GM11168 (cell line): ENCODE data around the gene BMF.
"Not testable (repeated sequence)": the region's sequence is repeated elsewhere in the genome, so short reads cannot be mapped to it uniquely, and the experiment has no call there.

ENCODE experiments used
- in situ Hi-C: fragments of 300-500 bp; cut with MboI; formaldehyde crosslinking; loops from one replicate; pipeline ENCODE4 v1.12.0; 2022; ENCODE audit warnings: low sequenced_read_pairs; ENCODE audit not compliant: unreplicated experiment

The BMF gene

DNA sequence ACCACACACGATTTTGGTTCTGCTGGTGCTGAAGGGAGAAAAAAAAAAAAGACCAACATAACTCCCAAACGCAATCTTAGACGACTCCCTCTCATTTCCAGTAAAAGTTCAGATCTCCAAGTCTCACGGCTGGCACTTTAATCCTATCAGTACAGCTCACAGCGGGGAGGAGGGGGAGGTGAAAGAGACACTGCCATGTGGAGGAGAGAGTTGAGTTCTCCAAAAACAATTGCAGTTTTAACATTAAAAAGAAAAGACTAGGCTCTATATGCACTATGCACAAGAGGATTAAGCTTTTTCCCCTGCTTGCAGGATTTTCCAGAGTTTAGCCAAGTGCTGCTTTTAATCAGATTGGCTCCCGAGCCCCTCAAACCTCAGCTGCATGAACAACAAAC is 16.8 kb downstream of the BMF start:
- in situ Hi-C loops, result loop anchor here (5.0 kb wide), 1 partner anchor 35 kb away; no protein-coding TSS in a partner anchor

DNA sequence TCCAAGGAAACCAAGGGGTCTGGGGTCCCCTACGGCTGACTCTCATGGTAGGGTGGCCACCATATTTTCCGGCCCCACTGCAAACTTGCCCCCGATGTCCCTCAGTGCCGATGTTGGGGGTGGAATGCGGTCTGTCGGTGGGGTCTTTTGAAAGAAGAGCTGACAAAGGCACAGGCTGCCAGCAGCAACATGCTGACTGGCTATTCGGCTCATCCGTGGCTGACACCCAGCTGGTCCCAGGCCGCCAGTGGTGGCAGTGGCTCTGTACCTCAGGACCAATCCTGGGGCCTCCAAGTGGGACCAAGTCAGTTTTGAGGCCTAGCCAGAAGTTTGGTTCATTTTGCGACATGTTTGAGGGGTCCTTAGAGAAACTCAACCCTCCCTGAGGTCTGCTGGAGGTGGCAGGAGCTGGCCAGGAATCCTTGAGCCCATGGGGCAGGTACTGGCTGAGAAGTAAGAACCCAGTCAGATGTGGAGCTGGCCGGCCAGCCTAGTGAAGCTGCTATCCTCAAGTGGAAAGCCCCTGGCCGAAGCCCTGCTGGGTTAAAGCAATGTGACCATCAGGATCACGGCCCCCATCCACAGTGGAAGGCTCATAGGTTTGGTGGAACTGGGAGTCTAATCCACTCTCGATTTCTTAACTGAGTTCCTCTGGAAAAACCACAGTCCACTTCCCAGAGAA is 17.8 kb downstream of the BMF start:
- in situ Hi-C loops, result loop anchor here (5.0 kb wide), 1 partner anchor 34 kb away; no protein-coding TSS in a partner anchor

DNA sequence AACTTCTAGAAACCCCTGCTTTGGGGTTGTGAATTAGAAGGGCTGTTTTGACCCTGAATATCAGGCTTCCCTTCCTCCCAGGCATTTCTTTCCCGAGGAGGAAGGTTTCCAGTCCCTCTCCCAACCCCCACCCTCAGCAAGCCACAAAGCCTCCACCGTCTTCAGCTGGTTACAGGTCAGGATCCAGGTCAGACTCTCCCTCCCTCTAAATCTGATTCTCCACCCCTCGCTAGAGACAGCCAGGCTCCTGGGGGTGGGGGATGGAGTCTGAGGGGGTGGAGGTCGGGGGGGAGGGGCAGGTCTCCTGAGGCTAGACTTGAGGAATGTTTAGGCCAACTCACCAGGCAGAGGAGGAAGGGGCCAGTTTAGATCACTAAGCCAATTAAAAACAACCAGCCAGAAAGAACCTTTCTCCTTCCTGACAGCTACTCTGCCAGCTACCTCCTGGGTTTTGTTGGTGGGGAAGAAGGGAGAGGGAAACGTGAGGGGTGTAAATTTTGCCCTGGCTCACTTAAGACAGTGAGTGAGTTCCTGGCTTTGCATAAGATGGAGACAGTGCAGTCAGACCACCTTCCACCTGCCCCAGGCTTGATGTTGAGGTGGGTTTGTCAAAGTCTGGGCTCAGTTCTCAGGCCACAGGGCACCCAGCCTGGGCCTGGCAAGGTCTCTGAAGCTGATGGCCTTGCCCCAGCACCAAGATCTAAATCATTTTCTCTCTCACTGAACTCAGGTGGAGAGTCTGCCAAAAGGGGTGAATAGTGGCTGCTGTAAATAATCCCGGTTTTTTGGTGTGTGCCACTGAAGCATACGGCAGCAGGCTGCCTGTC is 19.5 kb downstream of the BMF start:
- in situ Hi-C loops, result no loop called here

DNA sequence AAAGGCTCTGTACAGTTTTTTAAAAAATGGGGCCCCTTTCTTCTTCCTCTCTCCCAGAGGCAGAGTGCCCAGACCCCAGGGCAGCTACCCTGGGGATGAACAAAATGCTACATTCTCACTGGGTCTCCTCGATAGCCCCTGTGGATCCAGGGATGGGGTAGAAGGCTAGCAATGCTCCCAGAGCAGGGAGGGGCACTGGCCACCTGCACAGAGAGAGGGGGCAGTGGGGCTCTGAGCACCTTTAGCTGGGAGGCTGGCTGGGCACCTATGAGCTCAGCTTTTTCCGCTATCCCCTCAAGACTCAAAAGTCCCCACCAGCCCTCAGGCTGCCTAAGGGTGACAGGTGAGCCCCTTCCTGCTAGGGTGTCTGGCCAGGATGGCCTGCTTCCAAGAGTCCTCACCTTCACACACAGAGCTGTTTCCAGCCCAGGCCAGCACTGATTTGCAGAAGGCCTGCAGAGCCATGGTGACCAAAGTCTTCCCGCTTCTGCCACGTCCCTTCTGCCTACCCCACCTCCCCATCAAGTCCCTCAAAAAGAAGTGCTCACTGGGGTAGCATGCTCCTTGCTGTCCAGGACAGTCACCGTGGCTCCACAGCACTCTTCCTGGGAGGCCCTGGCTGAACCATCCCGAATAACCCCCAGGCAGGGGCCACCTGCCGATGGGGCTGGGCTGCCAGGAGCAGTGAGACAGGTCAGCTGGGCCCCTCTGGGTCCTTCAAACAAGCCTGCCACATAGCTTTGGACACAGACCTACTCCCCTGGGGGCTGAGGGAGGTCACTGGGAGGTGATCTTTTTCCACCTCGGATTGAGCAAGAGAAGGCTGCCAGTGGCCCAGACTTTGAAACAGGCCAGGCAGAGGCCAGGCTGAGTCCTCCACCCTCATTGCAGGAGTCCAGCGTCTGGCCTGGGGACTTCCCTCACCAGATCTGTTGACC is 20.4 kb downstream of the BMF start:
- in situ Hi-C loops, result no loop called here

DNA sequence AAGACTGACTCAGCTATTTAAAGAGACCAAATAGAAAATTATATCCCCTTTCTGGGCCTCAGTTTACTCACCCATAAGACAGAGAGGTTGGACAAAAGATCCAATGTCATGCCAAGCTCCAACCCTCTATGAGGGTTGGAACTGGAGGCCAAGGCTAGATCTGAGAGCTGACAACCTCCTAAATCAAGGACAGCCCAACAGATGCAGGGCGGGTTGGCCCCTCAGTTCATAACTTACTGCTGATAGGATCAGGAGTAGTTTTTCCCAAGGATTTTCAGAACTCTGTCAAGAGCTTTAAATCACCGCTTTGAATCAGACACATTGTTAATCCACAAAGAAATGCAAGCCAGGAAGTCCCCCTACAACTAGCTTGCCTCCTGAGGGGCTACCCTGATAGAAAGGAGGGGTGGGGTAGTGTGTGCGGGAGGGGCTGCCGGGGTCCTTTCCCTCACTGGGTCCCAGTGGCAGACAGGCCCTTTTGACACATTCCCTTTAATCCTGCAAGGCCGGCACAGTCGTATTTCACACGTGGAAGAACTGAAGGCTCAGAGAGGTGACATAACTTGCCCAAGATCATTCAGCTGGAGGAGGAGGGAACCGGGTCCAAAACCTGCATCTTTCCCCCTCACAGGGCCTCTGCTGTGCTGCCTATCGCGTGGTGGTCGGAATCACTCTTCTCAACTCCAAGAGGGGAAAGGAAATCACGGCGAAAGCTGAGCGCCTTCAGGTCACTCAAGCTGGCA is 21.4 kb downstream of the BMF start:
- in situ Hi-C loops, result no loop called here

DNA sequence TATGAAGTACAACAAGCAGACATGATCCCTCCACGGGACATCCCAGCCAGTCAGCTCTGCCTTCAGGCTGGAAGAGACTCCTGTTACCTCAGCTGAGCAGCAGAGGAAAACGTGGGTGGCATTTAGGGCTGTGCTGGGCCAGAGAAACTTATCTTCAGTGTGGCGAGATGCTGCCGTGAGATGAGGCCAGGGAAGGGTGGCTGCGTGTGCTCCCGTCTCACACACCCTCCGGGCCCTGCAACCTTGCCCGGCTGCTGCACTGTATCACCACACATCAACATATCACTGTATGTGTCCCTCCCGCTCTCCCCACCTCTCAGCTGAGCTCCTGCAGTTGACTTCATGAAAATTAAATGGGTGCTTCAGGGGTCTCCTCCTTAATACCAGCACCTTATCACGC is 23.4 kb downstream of the BMF start:
- in situ Hi-C loops, result no loop called here

DNA sequence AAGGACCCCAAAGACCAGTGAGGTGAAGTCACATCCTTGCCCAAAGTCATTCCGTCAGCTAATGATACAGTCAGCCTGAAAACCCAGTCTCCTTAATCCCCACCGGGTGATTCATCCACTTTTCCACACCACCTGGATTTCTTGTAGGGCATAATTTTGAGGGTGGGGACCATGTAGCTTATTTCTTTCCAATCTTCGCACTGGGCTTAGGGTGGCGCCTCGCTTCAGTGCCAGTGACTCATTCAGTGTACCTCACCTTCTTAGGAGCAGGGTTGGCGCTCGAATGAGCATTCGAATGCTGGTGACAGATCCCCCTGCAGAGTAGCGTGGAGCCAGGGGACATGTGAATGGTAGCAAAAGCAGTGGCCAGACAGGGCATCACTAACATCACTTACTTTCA is 24.0 kb downstream of the BMF start:
- in situ Hi-C loops, result no loop called here

DNA sequence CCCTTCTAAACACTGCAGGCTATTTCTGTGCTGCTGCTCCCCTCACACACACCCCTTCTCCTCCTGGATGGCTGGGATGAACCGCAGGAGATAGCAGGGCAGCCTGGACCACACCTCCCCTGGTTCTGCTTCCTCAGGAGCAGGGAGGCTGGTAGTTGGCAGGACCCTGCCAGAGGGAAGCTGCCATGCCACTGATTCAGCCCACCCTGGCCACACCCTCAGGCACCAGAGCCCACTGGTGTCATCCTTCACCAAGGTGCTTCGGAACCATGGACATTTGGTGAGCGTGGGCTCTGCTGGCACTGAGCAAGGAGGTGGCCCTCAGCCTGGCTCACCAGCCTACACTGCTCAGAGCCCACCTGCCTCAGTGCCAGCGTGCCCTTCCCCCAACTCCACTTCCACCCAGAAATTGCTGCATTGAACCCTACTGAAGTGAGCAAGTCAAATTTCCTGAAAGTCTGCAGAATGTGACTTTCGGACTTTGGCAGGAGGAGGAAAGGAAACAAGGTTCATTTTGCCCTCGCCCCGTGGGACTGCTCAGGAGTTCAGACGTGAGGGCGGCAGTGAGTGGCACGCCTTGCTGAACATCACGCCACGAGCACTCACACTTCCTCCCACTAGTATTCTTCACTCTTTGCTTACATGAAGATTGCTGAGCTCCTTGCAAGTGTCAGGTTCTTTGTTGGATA is 26.3 kb downstream of the BMF start:
- in situ Hi-C loops, result no loop called here

DNA sequence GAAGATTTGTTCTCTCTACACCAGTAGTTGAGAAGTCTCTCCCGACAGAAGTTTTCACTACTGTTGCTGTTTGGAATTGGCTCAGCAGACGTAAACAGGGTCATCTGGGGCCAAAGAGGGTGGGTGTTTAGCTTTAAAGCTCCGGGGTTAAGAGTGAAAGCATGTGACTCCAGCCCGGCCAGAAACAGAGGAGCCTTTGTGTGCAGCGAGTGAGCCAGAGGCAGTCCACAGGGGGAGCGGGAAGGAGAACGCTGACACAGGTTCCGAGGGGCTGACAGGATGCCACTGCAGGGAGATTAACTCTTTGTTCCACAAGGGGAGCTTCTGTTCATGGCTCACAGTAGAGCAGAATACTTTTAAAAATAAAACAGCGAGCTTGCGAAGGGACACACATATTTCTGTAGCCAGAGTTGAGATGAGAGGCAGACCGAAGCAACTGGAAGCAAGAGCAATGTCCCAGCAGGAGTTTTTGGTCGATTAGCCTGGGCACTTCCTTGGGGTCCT is 26.9 kb downstream of the BMF start:
- in situ Hi-C loops, result no loop called here

DNA sequence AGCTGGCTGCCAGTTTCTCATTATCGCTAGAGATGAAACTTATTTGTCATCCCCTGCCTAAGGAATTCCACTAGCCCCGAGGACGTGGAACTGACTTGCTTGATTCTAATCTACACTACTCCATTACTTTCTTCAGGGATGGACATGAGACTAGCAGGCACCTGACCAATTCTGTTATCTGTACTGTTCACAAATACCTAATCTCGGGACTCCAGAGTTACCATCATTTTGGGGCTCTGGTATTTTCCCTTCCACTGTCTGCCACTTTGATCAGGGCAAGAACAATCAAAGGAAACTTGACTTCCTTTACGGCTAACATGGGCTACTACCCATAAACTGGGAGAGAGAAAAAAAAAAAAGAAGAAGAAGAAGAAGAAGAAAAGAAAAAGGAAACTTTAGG is 27.8 kb downstream of the BMF start:
- in situ Hi-C loops, result no loop called here

DNA sequence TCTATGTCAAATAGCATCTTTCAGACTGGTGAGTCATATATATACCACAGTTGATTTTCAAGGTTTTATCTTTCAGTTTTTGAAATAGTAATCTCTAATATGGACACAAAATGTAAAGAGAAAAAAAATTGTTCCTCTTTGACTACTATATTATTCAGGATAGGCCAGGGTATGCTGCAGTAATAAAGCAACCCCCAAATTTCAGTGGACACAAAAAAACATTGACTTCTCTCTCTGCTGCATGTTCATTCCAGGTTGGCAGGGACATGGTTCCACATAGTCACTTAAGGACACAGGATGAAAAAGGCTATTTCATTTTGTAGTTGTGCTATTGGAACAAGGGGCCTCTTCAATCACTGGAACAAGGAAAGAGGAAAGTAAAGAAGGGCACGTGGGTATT is 28.6 kb downstream of the BMF start:
- in situ Hi-C loops, result no loop called here

DNA sequence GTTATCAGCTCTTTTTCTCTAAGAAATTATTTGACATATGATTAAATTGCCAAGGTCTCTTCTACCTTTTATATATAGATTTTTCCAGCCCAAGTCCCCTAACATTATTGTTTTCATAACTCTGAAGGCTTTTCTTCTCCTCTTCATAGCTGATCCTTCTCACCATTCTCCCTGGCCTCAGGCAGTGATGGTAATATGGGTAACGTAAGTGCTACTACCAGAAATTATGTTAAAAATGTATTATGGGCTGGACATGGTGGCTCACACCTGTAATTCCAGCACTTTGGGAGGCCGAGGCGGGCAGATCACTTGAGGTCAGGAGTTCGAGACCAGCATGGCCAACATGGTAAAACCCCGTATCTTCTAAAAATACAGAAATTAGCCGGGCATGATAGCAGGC is 29.2 kb downstream of the BMF start:
- in situ Hi-C loops, result no loop called here

DNA sequence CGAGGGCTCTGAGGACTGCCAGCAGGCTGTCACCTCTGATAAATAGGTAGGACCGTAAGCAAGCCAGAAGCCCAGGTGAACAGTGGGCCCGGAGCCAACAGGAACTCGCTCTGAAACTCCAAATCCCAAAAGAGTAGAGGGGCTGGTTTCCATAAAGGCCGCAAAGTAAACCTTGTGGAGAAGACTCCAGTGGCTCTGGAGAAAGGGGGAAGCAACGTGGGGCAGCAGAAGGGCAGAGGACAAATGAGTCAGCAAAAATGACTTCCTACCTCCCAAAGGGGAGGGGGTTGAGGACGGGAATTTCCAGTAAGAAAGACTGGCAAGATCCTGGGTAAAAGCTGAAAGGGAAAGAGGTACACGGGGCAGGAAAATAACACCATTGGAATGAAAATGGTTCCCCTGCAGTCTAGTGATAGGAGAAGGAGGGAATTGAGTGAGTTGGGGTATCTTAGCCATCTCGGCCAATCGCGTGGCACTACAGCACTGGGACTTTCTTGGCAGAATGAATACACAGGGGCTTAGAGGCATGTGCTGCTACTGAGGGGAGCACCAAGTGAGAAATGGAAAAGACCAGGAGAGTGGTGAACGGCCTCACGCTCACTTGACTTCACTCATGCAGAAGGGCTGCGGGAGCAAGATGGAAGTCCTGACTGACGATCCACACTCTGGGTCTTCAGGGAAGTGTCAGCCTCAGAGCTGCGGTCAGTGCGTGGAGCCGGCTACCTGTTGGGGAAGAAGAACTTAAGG is 33.2 kb downstream of the BMF start:
- in situ Hi-C loops, result no loop called here

DNA sequence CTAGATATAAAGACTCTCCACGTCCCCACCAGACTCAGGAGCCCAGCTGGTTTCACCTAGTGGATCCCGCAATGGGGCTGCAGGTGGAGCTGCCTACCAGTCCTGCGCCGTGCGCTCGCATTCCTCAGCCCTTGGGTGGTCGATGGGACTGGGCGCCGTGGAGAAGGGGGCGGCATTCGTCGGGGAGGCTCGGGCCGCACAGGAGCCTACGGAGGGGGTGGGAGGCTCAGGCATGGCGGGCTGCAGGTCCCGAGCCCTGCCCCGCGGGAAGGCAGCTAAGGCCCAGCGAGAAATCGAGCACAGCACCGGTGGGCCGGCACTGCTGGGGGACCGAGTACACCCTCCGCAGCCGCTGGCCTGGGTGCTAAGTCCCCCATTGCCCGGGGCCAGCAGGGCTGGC is 34.0 kb downstream of the BMF start:
- in situ Hi-C loops, result not testable (repeated sequence)

DNA sequence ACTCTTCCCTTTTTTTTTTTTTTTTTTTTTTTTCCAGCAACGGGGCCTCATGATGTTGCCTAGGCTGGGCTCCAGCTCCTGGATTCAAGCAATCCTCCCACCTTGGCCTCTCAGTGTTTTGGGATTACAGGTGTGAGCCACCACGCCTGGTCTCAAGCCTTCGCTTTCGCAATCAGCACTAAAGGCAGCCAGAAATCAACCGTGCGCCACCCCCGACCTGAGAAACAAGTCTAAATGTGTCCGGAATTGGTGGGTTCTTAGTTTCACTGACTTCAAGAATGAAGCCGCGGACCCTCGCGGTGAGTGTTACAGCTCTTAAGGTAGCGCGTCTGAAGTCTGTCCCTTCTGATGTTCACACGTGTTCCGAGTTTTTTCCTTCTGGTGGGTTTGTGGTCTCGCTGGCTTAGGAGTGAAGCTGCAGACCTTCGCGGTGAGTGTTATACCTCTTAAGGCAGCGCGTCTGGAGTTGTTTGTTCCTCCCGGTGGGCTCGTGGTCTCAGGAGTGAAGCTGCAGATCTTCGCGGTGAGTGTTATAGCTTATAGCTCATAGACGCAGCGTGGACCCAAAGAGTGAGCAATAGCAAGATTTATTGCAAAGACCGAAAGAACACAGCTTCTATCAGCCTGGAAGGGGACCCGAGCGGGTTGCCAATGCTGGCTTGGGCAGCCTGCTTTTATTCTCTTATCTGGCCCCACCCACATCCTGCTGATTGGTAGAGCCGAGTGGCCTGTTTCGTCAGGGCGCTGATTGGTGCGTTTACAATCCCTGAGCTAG is 34.8 kb downstream of the BMF start:
- in situ Hi-C loops, result not testable (repeated sequence)

DNA sequence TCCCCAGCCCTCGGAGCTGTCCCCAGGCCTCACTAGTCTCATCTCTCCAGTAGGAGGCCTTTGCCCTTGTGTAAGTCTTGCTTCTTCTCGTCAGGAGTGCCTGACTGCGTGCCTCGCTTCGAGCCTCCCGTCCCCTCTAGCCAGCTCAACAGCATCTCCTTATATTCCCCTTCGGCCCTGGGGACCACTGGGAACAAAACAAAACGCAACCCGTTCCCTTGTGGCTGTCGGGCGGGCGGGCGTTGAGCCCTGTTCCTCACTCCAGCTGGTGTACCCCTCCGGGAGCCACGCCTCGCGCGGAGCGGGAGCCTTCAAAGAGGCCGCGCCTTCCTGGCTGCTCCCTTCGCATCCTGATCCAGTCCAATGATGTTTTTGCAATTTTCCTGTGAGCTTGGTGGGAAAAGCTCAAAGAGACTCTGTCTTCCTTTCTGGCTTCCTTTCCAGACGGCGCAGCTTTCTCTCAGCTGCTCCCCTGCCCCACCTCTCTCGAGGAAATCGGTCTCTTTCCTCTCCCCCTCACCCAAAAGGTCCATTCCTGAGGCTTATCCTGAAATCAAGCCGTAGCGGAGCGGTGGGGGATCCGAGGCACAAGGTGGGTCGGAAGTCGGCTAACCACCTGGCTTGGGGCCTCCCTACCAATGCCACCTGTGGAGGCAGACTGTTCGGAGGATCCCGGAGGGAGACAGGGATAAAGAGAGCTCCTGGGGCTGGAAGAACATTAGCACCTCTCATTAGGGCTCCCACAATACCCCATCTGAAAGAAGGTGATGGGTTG is 36.3 kb downstream of the BMF start:
- in situ Hi-C loops, result no loop called here

DNA sequence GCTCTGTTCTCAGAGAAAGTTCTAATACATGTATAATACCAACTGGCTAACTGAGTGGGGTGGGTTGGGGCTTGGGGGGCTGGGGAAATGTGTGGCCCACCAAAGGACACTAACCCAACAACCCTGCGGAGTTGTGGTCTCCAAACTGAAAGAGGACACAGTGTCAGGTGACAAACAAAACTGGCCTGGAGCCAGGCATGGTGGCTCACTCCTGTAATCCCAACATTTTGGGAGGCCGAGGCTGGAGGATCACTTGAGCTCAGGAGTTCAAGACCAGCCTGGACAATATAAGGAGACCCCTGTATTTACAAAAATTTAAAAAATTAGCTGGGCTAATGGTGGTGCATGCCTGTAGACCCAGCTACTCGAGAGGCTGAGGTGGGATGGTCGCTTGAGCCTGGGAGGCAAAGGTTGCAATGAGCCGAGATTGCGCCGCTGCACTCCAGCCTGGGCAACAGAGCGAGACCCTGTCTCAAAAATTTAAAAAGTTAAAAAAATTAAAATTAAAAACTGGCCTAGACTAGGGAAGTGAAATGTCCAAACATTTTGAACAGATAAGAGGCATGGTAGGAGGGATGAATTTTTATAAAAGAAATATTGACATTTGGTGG is 38.0 kb downstream of the BMF start:
- in situ Hi-C loops, result no loop called here
